Fibroblast of the conjunctiva (primary cell): ENCODE data around the gene OR51L1.

Experiments
- DNase-seq: peaks from one replicate; pipeline ENCODE4 v3.0.0-alpha.2; 2010; ENCODE audit warnings: low read depth

Gene OR51L1

DNA sequence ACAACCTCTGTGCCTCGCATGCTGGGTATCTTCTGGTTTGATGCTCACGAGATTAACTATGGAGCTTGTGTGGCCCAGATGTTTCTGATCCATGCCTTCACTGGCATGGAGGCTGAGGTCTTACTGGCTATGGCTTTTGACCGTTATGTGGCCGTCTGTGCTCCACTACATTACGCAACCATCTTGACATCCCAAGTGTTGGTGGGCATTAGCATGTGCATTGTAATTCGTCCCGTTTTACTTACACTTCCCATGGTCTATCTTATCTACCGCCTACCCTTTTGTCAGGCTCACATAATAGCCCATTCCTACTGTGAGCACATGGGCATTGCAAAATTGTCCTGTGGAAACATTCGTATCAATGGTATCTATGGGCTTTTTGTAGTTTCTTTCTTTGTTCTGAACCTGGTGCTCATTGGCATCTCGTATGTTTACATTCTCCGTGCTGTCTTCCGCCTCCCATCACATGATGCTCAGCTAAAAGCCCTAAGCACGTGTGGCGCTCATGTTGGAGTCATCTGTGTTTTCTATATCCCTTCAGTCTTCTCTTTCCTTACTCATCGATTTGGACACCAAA lies 52.2 kb downstream of the OR51L1 start:
- DNase-seq = no peak
